Measurements from ENCODE around the gene CHRNA7.
"Not testable (repeated sequence)": the region's sequence is repeated elsewhere in the genome, so short reads cannot be mapped to it uniquely, and the experiment has no call there.

The CHRNA7 gene

GRCh38 chr15:32165775-32166174, 135.5 kb downstream of the CHRNA7 start:
- not testable (repeated sequence) for H3K4me3 Mint-ChIP-seq; H3K27me3 Mint-ChIP-seq; H3K36me3 Mint-ChIP-seq; H3K27ac Mint-ChIP-seq; H3K9me3 Mint-ChIP-seq (ENCODE audit: low read depth); H3K4me1 Mint-ChIP-seq (ENCODE audit: low read depth)

- H3K4me1 Mint-ChIP-seq (ENCODE audit: low read depth); H3K27ac Mint-ChIP-seq; H3K27me3 Mint-ChIP-seq; H3K36me3 Mint-ChIP-seq; H3K4me3 Mint-ChIP-seq; H3K9me3 Mint-ChIP-seq (ENCODE audit: low read depth): not testable (repeated sequence)
Observed at GRCh38 chr15:32166270-32166669, 136.0 kb downstream of the CHRNA7 start.

- H3K36me3 Mint-ChIP-seq; H3K4me1 Mint-ChIP-seq (ENCODE audit: low read depth); H3K27me3 Mint-ChIP-seq; H3K27ac Mint-ChIP-seq; H3K4me3 Mint-ChIP-seq; H3K9me3 Mint-ChIP-seq (ENCODE audit: low read depth): not testable (repeated sequence)
Observed at GRCh38 chr15:32167913-32168312, 137.6 kb downstream of the CHRNA7 start.

- not testable (repeated sequence) for H3K36me3 Mint-ChIP-seq; H3K27ac Mint-ChIP-seq; H3K4me3 Mint-ChIP-seq; H3K27me3 Mint-ChIP-seq; H3K9me3 Mint-ChIP-seq (ENCODE audit: low read depth); H3K4me1 Mint-ChIP-seq (ENCODE audit: low read depth)
Observed at GRCh38 chr15:32180579-32180978, 150.3 kb downstream of the CHRNA7 start.

- not testable (repeated sequence) for H3K27me3 Mint-ChIP-seq; H3K36me3 Mint-ChIP-seq; H3K4me3 Mint-ChIP-seq; H3K9me3 Mint-ChIP-seq (ENCODE audit: low read depth); H3K4me1 Mint-ChIP-seq (ENCODE audit: low read depth); H3K27ac Mint-ChIP-seq
Observed at GRCh38 chr15:32193780-32194179, 163.5 kb downstream of the CHRNA7 start.

GRCh38 chr15:32196206-32196605, 165.9 kb downstream of the CHRNA7 start:
- H3K4me3 Mint-ChIP-seq; H3K27ac Mint-ChIP-seq; H3K9me3 Mint-ChIP-seq (ENCODE audit: low read depth); H3K27me3 Mint-ChIP-seq; H3K4me1 Mint-ChIP-seq (ENCODE audit: low read depth); H3K36me3 Mint-ChIP-seq: not testable (repeated sequence)

GRCh38 chr15:32198938-32199337, 168.6 kb downstream of the CHRNA7 start:
- not testable (repeated sequence) for H3K36me3 Mint-ChIP-seq; H3K27me3 Mint-ChIP-seq; H3K9me3 Mint-ChIP-seq (ENCODE audit: low read depth); H3K4me3 Mint-ChIP-seq; H3K4me1 Mint-ChIP-seq (ENCODE audit: low read depth); H3K27ac Mint-ChIP-seq

- not testable (repeated sequence) for H3K9me3 Mint-ChIP-seq (ENCODE audit: low read depth); H3K4me1 Mint-ChIP-seq (ENCODE audit: low read depth); H3K27me3 Mint-ChIP-seq; H3K36me3 Mint-ChIP-seq; H3K4me3 Mint-ChIP-seq; H3K27ac Mint-ChIP-seq
Observed at GRCh38 chr15:32209081-32209480, 178.8 kb downstream of the CHRNA7 start.

GRCh38 chr15:32218666-32219065, 188.4 kb downstream of the CHRNA7 start:
- Mint-ChIP-seq H3K27ac (no peak overlapping the region), H3K27me3 (peaks cover 12% of the 10 kb centered on the region), H3K4me3 (no peak overlapping the region), H3K4me1 (ENCODE audit: low read depth) (no peaks in the 10 kb centered on the region), H3K36me3 (no peaks in the 10 kb centered on the region), H3K9me3 (ENCODE audit: low read depth) (peaks cover 24% of the 10 kb centered on the region)

Measured in activated naive CD8-positive, alpha-beta T cell (primary cell).